Astrocyte of the cerebellum (primary cell): ENCODE data around the gene SYNE3.
A peak's percentile ranks its signal among the peaks of the same experiment; 100 is the strongest.

Experiments used
- DNase-seq: peaks from one replicate; pipeline ENCODE4 v3.0.0-alpha.2; 2011; ENCODE audit warnings: low read depth
- H3K4me3 ChIP-seq: 2 replicates; pipeline ENCODE4 v1.5.1; 2011; ENCODE audit warnings: mild to moderate bottlenecking, low read depth, low read length, moderate library complexity
- in situ Hi-C: cut with HindIII; loops from 2 replicates; pipeline ENCODE4 v1.10.0; 2017; ENCODE audit warnings: low sequenced_read_pairs
- TF ChIP-seq, protein P1 (sequence below): IDR thresholded peaks from 2 replicates; pipeline ENCODE4 v1.5.1; 2012; ENCODE audit warnings: low read length, low read depth, moderate library complexity, mild to moderate bottlenecking; ENCODE audit errors: missing control alignments

The SYNE3 gene, protein sequence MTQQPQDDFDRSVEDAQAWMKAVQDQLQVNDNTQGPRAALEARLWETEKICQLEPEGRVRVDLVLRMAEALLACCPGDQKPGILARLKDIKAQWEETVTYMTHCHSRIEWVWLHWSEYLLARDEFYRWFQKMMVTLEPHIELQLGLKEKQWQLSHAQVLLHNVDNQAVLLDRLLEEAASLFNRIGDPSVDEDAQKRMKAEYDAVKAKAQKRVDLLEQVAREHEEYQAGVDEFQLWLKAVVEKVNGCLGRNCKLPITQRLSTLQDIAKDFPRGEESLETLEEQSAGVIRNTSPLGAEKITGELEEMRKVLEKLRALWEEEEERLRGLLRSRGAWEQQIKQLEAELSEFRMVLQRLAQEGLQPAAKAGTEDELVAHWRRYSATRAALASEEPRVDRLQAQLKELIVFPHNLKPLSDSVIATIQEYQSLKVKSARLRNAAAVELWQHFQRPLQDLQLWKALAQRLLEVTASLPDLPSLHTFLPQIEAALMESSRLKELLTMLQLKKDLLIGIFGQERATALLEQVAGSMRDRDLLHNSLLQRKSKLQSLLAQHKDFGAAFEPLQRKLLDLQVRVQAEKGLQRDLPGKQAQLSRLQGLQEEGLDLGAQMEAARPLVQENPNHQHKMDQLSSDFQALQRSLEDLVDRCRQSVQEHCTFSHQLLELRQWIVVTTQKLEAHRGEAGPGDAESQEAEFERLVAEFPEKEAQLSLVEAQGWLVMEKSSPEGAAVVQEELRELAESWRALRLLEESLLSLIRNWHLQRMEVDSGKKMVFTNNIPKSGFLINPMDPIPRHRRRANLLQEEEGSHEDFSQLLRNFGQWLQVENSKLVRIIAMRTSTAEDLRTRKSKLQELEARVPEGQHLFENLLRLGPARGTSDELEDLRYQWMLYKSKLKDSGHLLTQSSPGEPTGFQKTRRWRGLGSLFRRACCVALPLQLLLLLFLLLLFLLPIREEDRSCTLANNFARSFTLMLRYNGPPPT

GRCh38 chr14:95516554-95517181 is at the start of gene SYNE3:
TSS of gene SYNE3 (minus strand) at chr14:95516650. CDS start at chr14:95475821, 40,829 bp downstream.
- in situ Hi-C loops: no loop called here
- no peak for DNase-seq
- peak within 1 kb of the TSS; percentile 54 for H3K4me3 ChIP-seq
- TF ChIP-seq, protein P1, sequence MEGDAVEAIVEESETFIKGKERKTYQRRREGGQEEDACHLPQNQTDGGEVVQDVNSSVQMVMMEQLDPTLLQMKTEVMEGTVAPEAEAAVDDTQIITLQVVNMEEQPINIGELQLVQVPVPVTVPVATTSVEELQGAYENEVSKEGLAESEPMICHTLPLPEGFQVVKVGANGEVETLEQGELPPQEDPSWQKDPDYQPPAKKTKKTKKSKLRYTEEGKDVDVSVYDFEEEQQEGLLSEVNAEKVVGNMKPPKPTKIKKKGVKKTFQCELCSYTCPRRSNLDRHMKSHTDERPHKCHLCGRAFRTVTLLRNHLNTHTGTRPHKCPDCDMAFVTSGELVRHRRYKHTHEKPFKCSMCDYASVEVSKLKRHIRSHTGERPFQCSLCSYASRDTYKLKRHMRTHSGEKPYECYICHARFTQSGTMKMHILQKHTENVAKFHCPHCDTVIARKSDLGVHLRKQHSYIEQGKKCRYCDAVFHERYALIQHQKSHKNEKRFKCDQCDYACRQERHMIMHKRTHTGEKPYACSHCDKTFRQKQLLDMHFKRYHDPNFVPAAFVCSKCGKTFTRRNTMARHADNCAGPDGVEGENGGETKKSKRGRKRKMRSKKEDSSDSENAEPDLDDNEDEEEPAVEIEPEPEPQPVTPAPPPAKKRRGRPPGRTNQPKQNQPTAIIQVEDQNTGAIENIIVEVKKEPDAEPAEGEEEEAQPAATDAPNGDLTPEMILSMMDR: no peak

DNA sequence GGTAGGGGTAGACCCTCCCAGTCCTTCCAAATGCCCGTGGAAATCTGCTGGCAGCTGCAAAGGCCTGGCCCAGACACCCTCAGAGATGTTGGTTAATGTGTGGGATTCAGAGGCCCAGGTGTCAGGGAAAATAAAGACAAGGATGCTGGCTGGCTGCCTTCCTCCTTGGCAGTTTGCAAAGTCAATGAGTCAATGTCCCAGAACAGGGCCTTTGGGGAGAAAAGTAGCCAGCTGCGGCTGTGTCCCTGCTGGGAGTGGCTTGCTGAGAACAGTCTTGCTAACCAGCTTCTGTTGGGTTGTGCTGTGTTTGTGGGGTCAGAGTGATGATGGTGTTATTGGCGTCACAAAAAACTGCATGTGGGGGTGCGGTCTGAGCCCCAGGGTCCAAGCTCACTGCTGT is 47.6 kb upstream of the SYNE3 start:
- H3K4me3 ChIP-seq: no peak overlapping the region
- in situ Hi-C loops: loop anchor here (25.0 kb wide), 1 partner anchor 423 kb away; no protein-coding TSS in a partner anchor
- peak; percentile 91 for DNase-seq
- TF ChIP-seq, protein P1: no peak

GRCh38 chr14:95562892-95563685 is 46.6 kb upstream of the SYNE3 start:
- DNase-seq: no peak
- in situ Hi-C loops: loop anchor here (25.0 kb wide), 1 partner anchor 424 kb away; no protein-coding TSS in a partner anchor
- TF ChIP-seq, protein P1: no peak
- H3K4me3 ChIP-seq: no peak overlapping the region

- peak; percentile 85 for DNase-seq
- in situ Hi-C loops: loop anchor here (25.0 kb wide), 1 partner anchor 426 kb away; no protein-coding TSS in a partner anchor
- TF ChIP-seq, protein P1: peak; percentile 97
Observed at GRCh38 chr14:95561001-95561412, 44.6 kb upstream of the SYNE3 start.

GRCh38 chr14:95559203-95559602 is 42.8 kb upstream of the SYNE3 start:
- in situ Hi-C loops: loop anchor here (25.0 kb wide), 1 partner anchor 428 kb away; no protein-coding TSS in a partner anchor
- TF ChIP-seq, protein P1: no peak
- no peak overlapping the region for H3K4me3 ChIP-seq

More at GRCh38 chr14:95561001-95561412, 44.6 kb upstream of the SYNE3 start:
- no peak overlapping the region for H3K4me3 ChIP-seq

More at GRCh38 chr14:95559203-95559602, 42.8 kb upstream of the SYNE3 start:
- DNase-seq: no peak
